NCI-H2029 treated with DMSO at 0.1 percent for 48 hours (cell line): ENCODE results near the gene SYNRG.
"Not testable (repeated sequence)": the region's sequence is repeated elsewhere in the genome, so short reads cannot be mapped to it uniquely, and the experiment has no call there.

Experiments used
- DNase-seq: peaks from one replicate; lab custom pipeline; 2025; lab: John Stamatoyannopoulos, UW

The SYNRG gene

GRCh38 chr17:37609170-37610040 lies at the start of gene SYNRG:
Gene SYNRG, minus strand, starts transcription at chr17:37609418. Its CDS starts 63 bp downstream, at chr17:37609355.
- peak; percentile 45 for DNase-seq

GRCh38 chr17:37657202-37657601 lies 48.0 kb upstream of the SYNRG start:
- DNase-seq = no peak

DNA sequence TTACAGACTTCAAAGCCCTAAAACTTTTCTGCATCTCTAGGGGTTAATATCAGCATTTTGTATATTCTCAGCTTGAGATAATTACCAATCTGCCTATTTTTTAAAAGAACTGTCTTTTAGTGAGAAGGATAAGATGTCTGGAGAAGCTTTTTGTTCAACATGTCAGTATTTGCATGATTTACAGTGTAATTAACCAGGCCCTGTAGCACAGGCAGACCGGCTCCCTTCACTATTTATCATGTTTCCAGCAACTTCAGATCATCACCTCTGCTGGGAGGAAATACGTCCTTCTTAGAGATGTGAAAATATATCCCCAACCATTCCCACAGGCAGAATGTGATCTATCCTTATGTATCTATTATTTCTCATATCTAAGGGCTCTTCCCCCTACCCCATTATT lies 42.6 kb upstream of the SYNRG start:
- DNase-seq = no peak

- peak; percentile 12 for DNase-seq
These were observed 41.3 kb upstream of the SYNRG start for GRCh38 chr17:37650419-37651003.

DNA sequence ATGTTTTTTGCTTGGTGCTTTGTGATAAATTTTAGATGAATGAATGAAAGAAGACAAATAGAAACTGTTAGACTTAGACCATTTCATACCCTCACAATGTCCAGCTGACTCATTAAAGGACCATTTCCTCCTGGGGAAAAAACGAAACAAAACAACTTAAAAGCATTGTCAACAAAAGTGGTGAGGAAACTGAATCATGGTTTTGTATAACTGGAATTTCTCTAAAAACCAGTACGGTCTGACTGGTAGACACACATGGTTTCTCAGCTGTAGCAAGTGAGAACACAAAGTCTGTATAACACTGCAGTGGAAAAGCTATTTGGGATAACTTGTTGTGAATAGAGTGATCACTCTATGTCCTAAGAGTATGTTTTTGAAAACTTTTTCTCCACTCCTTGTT lies 39.3 kb upstream of the SYNRG start:
- DNase-seq = no peak

- no peak for DNase-seq
These were observed 38.6 kb upstream of the SYNRG start for GRCh38 chr17:37647856-37648255.

DNA sequence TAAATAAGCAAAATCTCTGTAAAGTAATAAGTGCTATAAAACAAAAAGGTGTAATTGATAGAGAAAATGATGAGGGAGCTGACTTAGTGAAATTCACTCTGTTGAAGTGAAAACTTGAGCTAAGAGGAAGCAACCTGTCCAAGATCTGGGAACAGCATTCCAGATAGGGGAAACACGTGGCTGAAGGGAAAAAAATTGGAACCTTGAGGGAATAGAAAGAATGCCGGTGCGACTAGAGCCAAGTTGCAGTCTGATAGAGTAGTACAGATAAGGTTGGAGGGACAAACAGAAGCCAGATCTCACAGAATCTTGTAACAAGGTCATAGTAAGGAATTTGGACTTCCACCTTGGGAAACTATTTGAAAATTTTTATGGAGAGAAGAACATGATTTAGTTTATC lies 34.7 kb upstream of the SYNRG start:
- no peak for DNase-seq

GRCh38 chr17:37643118-37643766 lies 34.0 kb upstream of the SYNRG start, which contains the start of gene DDX52:
Gene DDX52, minus strand, starts transcription at chr17:37643446. Its CDS starts 26 bp downstream, at chr17:37643420.
- DNase-seq = peak; percentile 58

- DNase-seq = no peak
These were observed 33.5 kb upstream of the SYNRG start for GRCh38 chr17:37642681-37643080.

- no peak for DNase-seq
These were observed 30.8 kb upstream of the SYNRG start for GRCh38 chr17:37640015-37640414.

DNA sequence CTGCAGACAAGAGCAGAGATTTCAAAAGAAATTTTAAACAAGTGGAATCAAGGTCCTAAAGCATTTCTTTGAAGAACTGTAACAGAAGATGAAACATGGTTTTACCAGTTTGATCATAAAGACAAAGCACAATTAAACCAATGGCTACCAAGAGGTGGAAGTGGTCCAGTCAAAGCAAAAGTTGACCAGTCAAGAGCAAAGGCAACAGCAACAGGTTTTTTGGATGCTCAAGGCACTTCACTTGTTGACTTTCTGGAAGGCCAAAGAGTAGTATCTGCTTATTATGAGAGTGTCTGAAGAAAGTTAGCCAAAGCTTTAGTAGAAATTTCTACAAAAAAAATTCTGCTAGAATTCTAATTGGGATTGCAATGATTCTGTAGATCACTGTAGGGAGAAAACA lies 28.7 kb upstream of the SYNRG start:
- no peak for DNase-seq

- DNase-seq = not testable (repeated sequence)
These were observed 7.2 kb upstream of the SYNRG start for GRCh38 chr17:37616430-37616829.

DNA sequence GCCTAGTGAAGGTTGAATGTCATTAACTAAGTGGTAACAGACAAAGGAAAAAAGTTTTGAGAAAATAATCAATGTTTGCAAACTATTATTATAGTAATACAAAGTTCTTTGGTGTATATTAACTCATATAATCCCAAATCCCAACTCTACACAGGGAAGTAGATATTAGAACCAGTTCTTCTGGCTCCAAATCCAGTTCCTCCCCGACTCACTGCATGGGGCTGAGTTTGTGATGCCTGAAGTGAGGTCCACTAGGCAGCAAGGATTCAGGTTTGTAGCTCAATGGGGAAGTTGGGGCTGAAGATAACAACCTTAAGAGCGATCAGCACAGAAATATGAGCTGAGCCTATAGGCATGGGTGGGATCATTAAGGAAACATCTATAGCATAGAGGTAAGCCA lies 5.6 kb upstream of the SYNRG start:
- DNase-seq = no peak

DNA sequence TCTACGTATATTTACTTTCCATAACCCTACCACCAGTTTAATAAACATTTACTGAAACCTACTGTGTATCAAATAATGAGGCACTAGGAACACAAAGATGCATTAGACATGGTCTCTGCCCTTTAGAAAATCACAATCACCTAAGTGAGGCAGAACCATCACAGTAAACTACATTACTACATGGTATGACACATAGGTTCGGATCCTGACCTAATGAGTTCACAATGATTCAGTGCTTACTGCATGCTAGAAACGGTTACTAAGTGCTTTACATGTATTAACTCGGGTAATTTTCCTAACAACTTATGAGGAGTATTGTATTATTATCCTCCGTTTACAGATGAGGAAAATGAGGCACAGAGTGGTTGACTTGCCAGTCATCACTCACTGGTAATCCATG lies 5.2 kb upstream of the SYNRG start:
- DNase-seq = no peak

DNA sequence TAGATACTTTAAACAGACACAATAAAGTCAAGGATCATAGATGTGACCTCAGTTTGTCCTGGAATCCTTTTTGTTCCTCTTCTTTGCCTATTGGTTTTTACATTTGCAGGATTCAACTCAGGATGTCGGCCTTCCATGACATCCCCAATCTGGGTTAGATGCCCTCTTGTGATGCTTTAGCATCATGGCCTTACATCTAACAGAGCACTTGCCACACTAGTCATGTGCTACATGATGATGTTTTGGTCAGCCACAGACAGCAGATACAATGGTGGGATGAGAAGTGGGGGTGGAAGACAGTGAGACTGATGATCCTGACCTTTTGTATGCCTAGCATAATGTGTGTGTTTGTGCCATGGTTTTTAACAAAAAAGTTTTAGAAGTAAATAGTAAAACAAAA lies 1.8 kb upstream of the SYNRG start:
- no peak for DNase-seq

DNA sequence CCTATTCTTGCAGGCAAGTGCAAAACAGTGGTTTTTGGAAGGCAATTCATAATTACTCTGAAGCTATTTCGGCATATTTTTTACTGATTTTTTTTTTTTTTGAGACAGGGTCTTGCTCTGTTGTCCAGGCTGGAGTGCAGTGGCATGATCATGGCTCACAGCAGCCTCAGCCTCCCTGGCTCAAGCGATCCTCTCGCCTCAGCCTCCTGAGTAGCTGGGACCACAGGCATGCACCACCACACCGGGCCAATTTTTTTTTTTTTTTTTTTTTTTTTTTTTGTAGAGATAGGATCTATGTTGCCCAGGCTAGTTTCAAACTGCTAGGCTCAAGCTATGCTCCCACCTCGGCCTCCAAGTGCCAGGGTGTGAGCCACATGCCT lies 813 bp upstream of the SYNRG start:
- not testable (repeated sequence) for DNase-seq

GRCh38 chr17:37608351-37609169 lies 658 bp downstream of the SYNRG start:
- DNase-seq = peak; percentile 2

GRCh38 chr17:37607637-37608331 lies 1.4 kb downstream of the SYNRG start:
- no peak for DNase-seq

- no peak for DNase-seq
These were observed 3.3 kb downstream of the SYNRG start for GRCh38 chr17:37605813-37606505.

DNA sequence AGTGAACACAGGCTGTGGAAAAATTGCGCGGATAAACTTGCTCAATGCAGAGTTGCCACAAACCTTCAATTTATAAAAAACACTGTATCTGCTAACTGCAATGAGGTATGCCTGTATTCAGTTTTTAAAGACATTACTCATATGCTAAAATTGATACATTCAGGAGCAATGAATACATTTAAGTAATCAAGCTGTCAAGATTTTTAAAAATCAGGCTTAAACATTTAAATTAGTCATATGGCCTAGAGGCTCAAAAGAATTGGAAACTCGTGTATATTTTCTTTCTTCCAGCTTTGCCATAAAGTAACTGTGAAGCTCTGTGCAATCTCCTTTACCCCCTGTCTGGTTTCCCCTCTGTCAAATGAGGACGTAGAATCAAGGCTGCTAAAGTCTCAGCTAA lies 4.1 kb downstream of the SYNRG start:
- no peak for DNase-seq

- DNase-seq = no peak
These were observed 4.7 kb downstream of the SYNRG start for GRCh38 chr17:37604556-37604955.
